Neural cell (in vitro differentiated cells): ENCODE measurements around the gene SLAIN2.

Source experiments
- EP300 ChIP-seq: fragments of 450-650 bp; conservative IDR thresholded peaks from 2 replicates; pipeline ENCODE4 v1.6.1; 2014; ENCODE audit warnings: antibody characterized with exemption, mild to moderate bottlenecking, moderate library complexity; ENCODE audit not compliant: poor library complexity, severe bottlenecking
- POLR2AphosphoS5 ChIP-seq: IDR thresholded peaks from 2 replicates; pipeline ENCODE4 v1.6.1; 2012
- RAD21 ChIP-seq: fragments of 450-650 bp; conservative IDR thresholded peaks from 2 replicates; pipeline ENCODE4 v1.6.1; 2014; ENCODE audit warnings: antibody characterized with exemption, mild to moderate bottlenecking, moderate library complexity
- SMC3 ChIP-seq: fragments of 450-650 bp; conservative IDR thresholded peaks from 2 replicates; pipeline ENCODE4 v1.6.1; 2014; ENCODE audit warnings: antibody characterized with exemption, mild to moderate bottlenecking, moderate library complexity; ENCODE audit not compliant: poor library complexity
- TF ChIP-seq, protein P1 (sequence below): fragments of 450-650 bp; IDR thresholded peaks from 2 replicates; pipeline ENCODE4 v1.5.1; 2014; ENCODE audit warnings: antibody characterized with exemption, mild to moderate bottlenecking, moderate library complexity; ENCODE audit not compliant: poor library complexity, severe bottlenecking

DNA sequence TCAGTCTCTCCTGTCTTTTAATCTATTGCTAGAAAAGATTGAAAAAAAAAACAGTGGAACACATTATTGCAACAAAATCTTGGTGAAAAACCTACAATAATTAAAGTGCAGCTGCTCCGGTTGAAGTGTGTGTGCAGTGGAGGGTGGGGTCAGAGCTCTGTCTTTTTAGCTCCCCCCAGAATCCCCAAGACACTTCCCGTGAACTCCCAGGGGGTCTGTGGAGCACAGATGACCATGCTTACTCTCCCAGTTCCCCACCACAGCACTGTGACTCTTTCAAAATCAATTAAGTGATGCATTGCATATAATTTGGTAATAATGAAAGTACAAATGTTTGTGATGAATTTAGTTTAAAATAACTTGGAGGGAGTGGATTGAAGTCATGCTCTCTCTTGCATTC lies 126.1 kb downstream of the SLAIN2 start:
- TF ChIP-seq, protein P1, sequence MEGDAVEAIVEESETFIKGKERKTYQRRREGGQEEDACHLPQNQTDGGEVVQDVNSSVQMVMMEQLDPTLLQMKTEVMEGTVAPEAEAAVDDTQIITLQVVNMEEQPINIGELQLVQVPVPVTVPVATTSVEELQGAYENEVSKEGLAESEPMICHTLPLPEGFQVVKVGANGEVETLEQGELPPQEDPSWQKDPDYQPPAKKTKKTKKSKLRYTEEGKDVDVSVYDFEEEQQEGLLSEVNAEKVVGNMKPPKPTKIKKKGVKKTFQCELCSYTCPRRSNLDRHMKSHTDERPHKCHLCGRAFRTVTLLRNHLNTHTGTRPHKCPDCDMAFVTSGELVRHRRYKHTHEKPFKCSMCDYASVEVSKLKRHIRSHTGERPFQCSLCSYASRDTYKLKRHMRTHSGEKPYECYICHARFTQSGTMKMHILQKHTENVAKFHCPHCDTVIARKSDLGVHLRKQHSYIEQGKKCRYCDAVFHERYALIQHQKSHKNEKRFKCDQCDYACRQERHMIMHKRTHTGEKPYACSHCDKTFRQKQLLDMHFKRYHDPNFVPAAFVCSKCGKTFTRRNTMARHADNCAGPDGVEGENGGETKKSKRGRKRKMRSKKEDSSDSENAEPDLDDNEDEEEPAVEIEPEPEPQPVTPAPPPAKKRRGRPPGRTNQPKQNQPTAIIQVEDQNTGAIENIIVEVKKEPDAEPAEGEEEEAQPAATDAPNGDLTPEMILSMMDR: no peak
- TF ChIP-seq SMC3 (no peak), EP300 (no peak), POLR2AphosphoS5 (no peak), RAD21 (no peak)
